GM12878 (cell line): ENCODE results near the gene ANKS1A. TPM values are rescaled to one million over a fixed set of nuclear protein-coding genes. Genes with fewer than 3 reads are reported as not detected.

Source experiments
- ATAC-seq: fragments of 200-7000 bp; cut with Tn5 transposase; 3 replicates; pipeline ENCODE4 v1.9.1; 2020; ENCODE audit warnings: mild to moderate bottlenecking, moderate library complexity
- BruUV-seq: library from RNA; stranded (reverse); fragments of 400-500 nt; replicated peaks from 2 replicates; lab custom pipeline; 2021; lab: Mats Ljungman, UMichigan
- CTCF ChIA-PET: fragments of 300-600 bp; sonication (Branson Sonifier 250); formaldehyde crosslinking; extraction: SDS; loops from one replicate; lab custom pipeline; 2021; ENCODE audit warnings: inconsistent platforms; lab: Yijun Ruan, JAX
- POLR2A ChIA-PET: fragments of 350-600 bp; formaldehyde crosslinking; extraction: SDS; loops from one replicate; lab custom pipeline; 2021; ENCODE audit warnings: inconsistent platforms; lab: Charles Lee
- RAD21 ChIA-PET: fragments of 300-600 bp; sonication (Branson Sonifier 250); formaldehyde crosslinking; loops from one replicate; lab custom pipeline; 2023; ENCODE audit warnings: antibody characterized with exemption; ENCODE audit not compliant: unreplicated experiment; lab: Charles Lee
- SMC1A ChIA-PET: fragments of 300-600 bp; sonication (Branson Sonifier 250); formaldehyde crosslinking; loops from one replicate; lab custom pipeline; 2023; ENCODE audit not compliant: unreplicated experiment, uncharacterized antibody; lab: Charles Lee
- DNase-seq: peaks from one replicate; pipeline ENCODE4 v3.0.0-alpha.2; 2011; ENCODE audit warnings: low read depth, low spot score
- FAIRE-seq: peaks from 3 replicates; lab custom pipeline; 2011; peaks lifted over from hg19 to GRCh38; lab: Jason Lieb, UNC
- H2AFZ ChIP-seq: 2 replicates; pipeline ENCODE4 v1.6.0; 2011; ENCODE audit warnings: low read depth, low read length, control low read depth; ENCODE audit not compliant: control insufficient read depth
- H3K27ac ChIP-seq: 2 replicates; pipeline ENCODE4 v1.5.1; 2011; ENCODE audit warnings: control low read depth; ENCODE audit not compliant: control insufficient read depth, insufficient read depth
- H3K27me3 ChIP-seq, 2 experiments: replicated peaks in 1 of 2; 2 replicates each; pipeline versions ENCODE4 v1.6.0 to v1.6.1; 2011; ENCODE audit warnings: low read length in 1 of 2; ENCODE audit not compliant: control insufficient read depth in 2 of 2, insufficient read depth in 2 of 2
- H3K36me3 ChIP-seq, 2 experiments: 2 replicates each; pipeline ENCODE4 v1.5.1; 2011; ENCODE audit warnings: low read length in 1 of 2; ENCODE audit not compliant: control insufficient read depth in 2 of 2, insufficient read depth in 2 of 2
- H3K4me1 ChIP-seq: 2 replicates; pipeline ENCODE4 v1.6.1; 2011; ENCODE audit warnings: mild to moderate bottlenecking, low read length, moderate library complexity, mixed read lengths; ENCODE audit not compliant: control insufficient read depth, insufficient read depth
- H3K4me2 ChIP-seq: 2 replicates; pipeline ENCODE4 v1.6.0; 2011; ENCODE audit warnings: control low read depth; ENCODE audit not compliant: control insufficient read depth, insufficient read depth
- H3K4me3 ChIP-seq: fragments of 200-600 bp; sonication (generic); 2 replicates; pipeline ENCODE4 v1.5.1; 2016
- H3K79me2 ChIP-seq: 2 replicates; pipeline ENCODE4 v1.6.0; 2011; ENCODE audit warnings: low read length; ENCODE audit not compliant: control insufficient read depth, insufficient read depth
- H3K9ac ChIP-seq: 2 replicates; pipeline ENCODE4 v1.8.0; 2011; ENCODE audit warnings: low read length, control low read depth, mixed read lengths; ENCODE audit not compliant: control insufficient read depth, insufficient read depth
- H3K9me3 ChIP-seq: replicated peaks from 3 replicates; pipeline ENCODE4 v1.5.1; 2011; ENCODE audit warnings: mild to moderate bottlenecking, low read length; ENCODE audit not compliant: control insufficient read depth, insufficient read depth
- H4K20me1 ChIP-seq: 2 replicates; pipeline ENCODE4 v1.6.0; 2011; ENCODE audit not compliant: control insufficient read depth, insufficient read depth
- CTCF ChIP-seq, 3 experiments: IDR thresholded peaks in 2 of 3; conservative IDR thresholded peaks in 1 of 3; 2 replicates each; pipeline ENCODE4 v1.5.1; 2011; ENCODE audit warnings: low read depth in 3 of 3, low read length in 3 of 3, mild to moderate bottlenecking in 3 of 3, control low read depth in 2 of 3, moderate library complexity in 2 of 3, inconsistent platforms in 1 of 3, mixed read lengths in 1 of 3; ENCODE audit not compliant: control insufficient read depth in 2 of 3, insufficient read depth in 1 of 3; ENCODE audit errors: extremely low read depth in 1 of 3
- RAD21 ChIP-seq: IDR thresholded peaks from 2 replicates; pipeline ENCODE4 v1.6.1; 2011; ENCODE audit warnings: mild to moderate bottlenecking, low read depth, low read length, moderate library complexity; ENCODE audit not compliant: insufficient read depth
- RBBP5 ChIP-seq: fragments of 200-600 bp; sonication (generic); conservative IDR thresholded peaks from 2 replicates; pipeline ENCODE4 v1.6.1; 2016
- ZBTB33 ChIP-seq: fragments of 450-650 bp; IDR thresholded peaks from 2 replicates; pipeline ENCODE4 v1.6.1; 2017; ENCODE audit warnings: mild to moderate bottlenecking
- WGBS: methylation state at CpG from one replicate; pipeline ENCODE4 v1.1.6; 2016; ENCODE audit warnings: low lambda C conversion rate; ENCODE audit not compliant: insufficient replicate concordance, insufficient coverage; ENCODE audit errors: missing lambda C conversion rate; 5-methylcytosine and 5-hydroxymethylcytosine counted together
- in situ Hi-C: fragments of 300-500 bp; cut with MboI; formaldehyde crosslinking; loops from 9 replicates; pipeline ENCODE4 v1.14.3; 2018; ENCODE audit warnings: mixed read lengths
- intact Hi-C: fragments of 100-400 bp; cut with micrococcal nuclease; formaldehyde crosslinking; loops from one replicate; pipeline ENCODE4 v1.14.2; 2022; ENCODE audit not compliant: unreplicated experiment
- polyA plus RNA-seq, 11 experiments: library from polyadenylated mRNA; depleted of rRNA in 4 of 11; unstranded in 6 of 11; stranded (reverse) in 5 of 11; fragments of >200 nt; fragmentation: Nextera tagmentation in 4 of 11; fragmentation: Illumina TruSeq in 1 of 11; extraction: Ambion mirVana in 4 of 11; extraction: Trizol in 1 of 11; gene quantifications; 1 replicate in 1 of 11; 2 replicates in 10 of 11; pipeline versions ENCODE4 v1.2.1 to v1.2.3, GENCODE V29; 2011 to 2016; ENCODE audit warnings: inconsistent platforms in 2 of 11, missing spikeins in 2 of 11, low read depth in 1 of 11
- total RNA-seq, 4 experiments: library from RNA; depleted of rRNA in 3 of 4; stranded (reverse); fragments of >200 nt in 3 of 4; fragmentation: Illumina TruSeq in 1 of 4; extraction: Trizol in 1 of 4; gene quantifications; 2 replicates each; pipeline versions ENCODE4 v1.2.1 to v1.2.3, GENCODE V29; 2013 to 2021

ANKS1A gene
- total and polyA plus RNA-seq, 10 of the 15 experiments (the other 5 are each of a cell fraction or from before 2014, with no cell fraction given): 0.60 to 7.0 (median 3.0) TPM

- SMC1A ChIA-PET: no interaction called here
- H4K20me1 ChIP-seq: no peaks in the 10 kb centered on the region
- intact Hi-C loops (no loop called here), in situ Hi-C loops (no loop called here)
- no TSS peak for BruUV-seq
- no peak overlapping the region for H3K4me3 ChIP-seq
- H3K27me3 ChIP-seq: no peaks in the 10 kb centered on the region
- H3K79me2 ChIP-seq: no peaks in the 10 kb centered on the region
- H3K4me1 ChIP-seq: no peaks in the 10 kb centered on the region
- H3K9ac ChIP-seq: no peak overlapping the region
- TF ChIP-seq RBBP5: no peak
- peak; percentile 46; the same call in 1 of the 2 replicates for TF ChIP-seq RAD21
- no peak for TF ChIP-seq ZBTB33
- TF ChIP-seq CTCF (IDR thresholded peaks at IDR 0.05 in 2 of 3, conservative IDR thresholded peaks at IDR 0.05 in 1 of 3; ENCODE audit: control insufficient read depth in 2 of 3, extremely low read depth in 1 of 3, insufficient read depth in 1 of 3, low read depth in 3 of 3, low read length in 3 of 3): peak; percentile 15 to 34 (median 23); a peak in 2 of 6 replicates
- TF ChIP-seq, all 136 proteins: peak for 2
- H2AFZ ChIP-seq: no peak overlapping the region
- WGBS: 6% methylated on average over 2 of the region's 2 CpGs
- no peak for ATAC-seq
- no peak overlapping the region for H3K4me2 ChIP-seq
- no peaks in the 10 kb centered on the region for H3K36me3 ChIP-seq
- no peak for DNase-seq
- RAD21 ChIA-PET: no interaction called here
- no peak overlapping the region for H3K27ac ChIP-seq
- no peak for FAIRE-seq
- no peaks in the 10 kb centered on the region for H3K9me3 ChIP-seq
- POLR2A ChIA-PET: interaction anchor here (0.6 kb wide), 1 partner anchor 716 kb away, joined by 3 read pairs; no protein-coding TSS in a partner anchor
- CTCF ChIA-PET: interaction anchor here (1.1 to 3.0 kb wide), 6 partner anchors 13 to 447 kb away, joined by 3 to 15 read pairs (median 4); no protein-coding TSS in a partner anchor
These were observed 84.6 kb downstream of the ANKS1A start for GRCh38 chr6:34973547-34974248.
